HepG2 (cell line): ENCODE results near the gene KIAA0930. TPM values are rescaled to one million over a fixed set of nuclear protein-coding genes. Genes with fewer than 3 reads are reported as not detected.

Source experiments
- FLYWCH1 ChIP-seq: sonication (generic); formaldehyde crosslinking; IDR thresholded peaks from 2 replicates; pipeline ENCODE4 v1.8.1; 2023; ENCODE audit warnings: mild to moderate bottlenecking, missing genetic modification reagents
- MIER3 ChIP-seq: IDR thresholded peaks from 2 replicates; pipeline ENCODE4 v1.6.1; 2016; ENCODE audit warnings: missing compliant biosample characterization, borderline replicate concordance
- NR2F6 ChIP-seq, 2 experiments: IDR thresholded peaks; 2 replicates each; pipeline ENCODE4 v1.6.1; 2016; ENCODE audit warnings: antibody characterized with exemption in 1 of 2, mild to moderate bottlenecking in 1 of 2
- SOX13 ChIP-seq, 3 experiments: fragments of 450-650 bp in 1 of 3; sonication (generic) in 1 of 3; formaldehyde crosslinking in 1 of 3; IDR thresholded peaks in 2 of 3; conservative IDR thresholded peaks in 1 of 3; 2 replicates each; pipeline versions ENCODE4 v1.5.0 to v1.6.1; 2016 to 2020; ENCODE audit warnings: antibody characterized with exemption in 1 of 3, mild to moderate bottlenecking in 1 of 3, missing compliant biosample characterization in 1 of 3, missing genetic modification reagents in 1 of 3, moderate library complexity in 1 of 3
- UBTF ChIP-seq: sonication (generic); formaldehyde crosslinking; IDR thresholded peaks from 2 replicates; pipeline ENCODE4 v1.4.0; 2020; ENCODE audit warnings: mild to moderate bottlenecking, missing genetic modification reagents
- ZFP37 ChIP-seq: sonication (generic); formaldehyde crosslinking; IDR thresholded peaks from 2 replicates; pipeline ENCODE4 v1.4.0; 2020; ENCODE audit warnings: missing genetic modification reagents, borderline replicate concordance
- ZFX ChIP-seq: sonication (generic); formaldehyde crosslinking; IDR thresholded peaks from 2 replicates; pipeline ENCODE4 v1.4.0; 2020; ENCODE audit warnings: mild to moderate bottlenecking, low read depth, missing genetic modification reagents, moderate library complexity
- ZNF296 ChIP-seq: sonication (generic); formaldehyde crosslinking; conservative IDR thresholded peaks from 2 replicates; pipeline ENCODE4 v1.5.0; 2020; ENCODE audit warnings: mild to moderate bottlenecking, missing genetic modification reagents
- ZNF629 ChIP-seq: sonication (generic); formaldehyde crosslinking; conservative IDR thresholded peaks from 2 replicates; pipeline ENCODE4 v1.5.0; 2020; ENCODE audit warnings: missing genetic modification reagents
- ZNF770 ChIP-seq: sonication (generic); formaldehyde crosslinking; IDR thresholded peaks from 2 replicates; pipeline ENCODE4 v1.5.0; 2020; ENCODE audit warnings: mild to moderate bottlenecking, missing genetic modification reagents
- polyA plus RNA-seq, 8 experiments: library from polyadenylated mRNA; depleted of rRNA in 3 of 8; stranded (reverse) in 7 of 8; unstranded in 1 of 8; fragments of >200 nt; fragmentation: Illumina TruSeq in 4 of 8; extraction: Trizol in 4 of 8; gene quantifications; 2 replicates each; pipeline versions ENCODE4 v1.2.1 to v1.2.3, GENCODE V29; 2011 to 2016; ENCODE audit warnings: low read depth in 4 of 8, missing spikeins in 1 of 8, mixed read lengths in 1 of 8; ENCODE audit not compliant: insufficient read depth in 1 of 8
- total RNA-seq, 5 experiments: library from RNA; depleted of rRNA; stranded (reverse); fragments of >200 nt; fragmentation: Illumina TruSeq; extraction: Trizol; gene quantifications; 2 replicates each; pipeline ENCODE4 v1.2.3, GENCODE V29; 2016; ENCODE audit warnings: low read depth in 1 of 5
- TF ChIP-seq, protein P1 (sequence below): sonication (generic); formaldehyde crosslinking; IDR thresholded peaks from 2 replicates; pipeline ENCODE4 v1.4.0; 2020; ENCODE audit warnings: missing genetic modification reagents
- TF ChIP-seq, protein P2 (sequence below): sonication (generic); formaldehyde crosslinking; IDR thresholded peaks from 2 replicates; pipeline ENCODE4 v1.4.0; 2020; ENCODE audit warnings: mild to moderate bottlenecking, missing genetic modification reagents

KIAA0930 gene
- total and polyA plus RNA-seq, 2 of the 13 experiments (the other 11 are each of a cell fraction or from before 2014, with no cell fraction given), result 27.0 to 38.2 TPM

- TF ChIP-seq, protein P1, sequence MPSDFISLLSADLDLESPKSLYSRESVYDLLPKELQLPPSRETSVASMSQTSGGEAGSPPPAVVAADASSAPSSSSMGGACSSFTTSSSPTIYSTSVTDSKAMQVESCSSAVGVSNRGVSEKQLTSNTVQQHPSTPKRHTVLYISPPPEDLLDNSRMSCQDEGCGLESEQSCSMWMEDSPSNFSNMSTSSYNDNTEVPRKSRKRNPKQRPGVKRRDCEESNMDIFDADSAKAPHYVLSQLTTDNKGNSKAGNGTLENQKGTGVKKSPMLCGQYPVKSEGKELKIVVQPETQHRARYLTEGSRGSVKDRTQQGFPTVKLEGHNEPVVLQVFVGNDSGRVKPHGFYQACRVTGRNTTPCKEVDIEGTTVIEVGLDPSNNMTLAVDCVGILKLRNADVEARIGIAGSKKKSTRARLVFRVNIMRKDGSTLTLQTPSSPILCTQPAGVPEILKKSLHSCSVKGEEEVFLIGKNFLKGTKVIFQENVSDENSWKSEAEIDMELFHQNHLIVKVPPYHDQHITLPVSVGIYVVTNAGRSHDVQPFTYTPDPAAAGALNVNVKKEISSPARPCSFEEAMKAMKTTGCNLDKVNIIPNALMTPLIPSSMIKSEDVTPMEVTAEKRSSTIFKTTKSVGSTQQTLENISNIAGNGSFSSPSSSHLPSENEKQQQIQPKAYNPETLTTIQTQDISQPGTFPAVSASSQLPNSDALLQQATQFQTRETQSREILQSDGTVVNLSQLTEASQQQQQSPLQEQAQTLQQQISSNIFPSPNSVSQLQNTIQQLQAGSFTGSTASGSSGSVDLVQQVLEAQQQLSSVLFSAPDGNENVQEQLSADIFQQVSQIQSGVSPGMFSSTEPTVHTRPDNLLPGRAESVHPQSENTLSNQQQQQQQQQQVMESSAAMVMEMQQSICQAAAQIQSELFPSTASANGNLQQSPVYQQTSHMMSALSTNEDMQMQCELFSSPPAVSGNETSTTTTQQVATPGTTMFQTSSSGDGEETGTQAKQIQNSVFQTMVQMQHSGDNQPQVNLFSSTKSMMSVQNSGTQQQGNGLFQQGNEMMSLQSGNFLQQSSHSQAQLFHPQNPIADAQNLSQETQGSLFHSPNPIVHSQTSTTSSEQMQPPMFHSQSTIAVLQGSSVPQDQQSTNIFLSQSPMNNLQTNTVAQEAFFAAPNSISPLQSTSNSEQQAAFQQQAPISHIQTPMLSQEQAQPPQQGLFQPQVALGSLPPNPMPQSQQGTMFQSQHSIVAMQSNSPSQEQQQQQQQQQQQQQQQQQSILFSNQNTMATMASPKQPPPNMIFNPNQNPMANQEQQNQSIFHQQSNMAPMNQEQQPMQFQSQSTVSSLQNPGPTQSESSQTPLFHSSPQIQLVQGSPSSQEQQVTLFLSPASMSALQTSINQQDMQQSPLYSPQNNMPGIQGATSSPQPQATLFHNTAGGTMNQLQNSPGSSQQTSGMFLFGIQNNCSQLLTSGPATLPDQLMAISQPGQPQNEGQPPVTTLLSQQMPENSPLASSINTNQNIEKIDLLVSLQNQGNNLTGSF (CRISPR knock-in tag), result no peak
- TF ChIP-seq, protein P2, sequence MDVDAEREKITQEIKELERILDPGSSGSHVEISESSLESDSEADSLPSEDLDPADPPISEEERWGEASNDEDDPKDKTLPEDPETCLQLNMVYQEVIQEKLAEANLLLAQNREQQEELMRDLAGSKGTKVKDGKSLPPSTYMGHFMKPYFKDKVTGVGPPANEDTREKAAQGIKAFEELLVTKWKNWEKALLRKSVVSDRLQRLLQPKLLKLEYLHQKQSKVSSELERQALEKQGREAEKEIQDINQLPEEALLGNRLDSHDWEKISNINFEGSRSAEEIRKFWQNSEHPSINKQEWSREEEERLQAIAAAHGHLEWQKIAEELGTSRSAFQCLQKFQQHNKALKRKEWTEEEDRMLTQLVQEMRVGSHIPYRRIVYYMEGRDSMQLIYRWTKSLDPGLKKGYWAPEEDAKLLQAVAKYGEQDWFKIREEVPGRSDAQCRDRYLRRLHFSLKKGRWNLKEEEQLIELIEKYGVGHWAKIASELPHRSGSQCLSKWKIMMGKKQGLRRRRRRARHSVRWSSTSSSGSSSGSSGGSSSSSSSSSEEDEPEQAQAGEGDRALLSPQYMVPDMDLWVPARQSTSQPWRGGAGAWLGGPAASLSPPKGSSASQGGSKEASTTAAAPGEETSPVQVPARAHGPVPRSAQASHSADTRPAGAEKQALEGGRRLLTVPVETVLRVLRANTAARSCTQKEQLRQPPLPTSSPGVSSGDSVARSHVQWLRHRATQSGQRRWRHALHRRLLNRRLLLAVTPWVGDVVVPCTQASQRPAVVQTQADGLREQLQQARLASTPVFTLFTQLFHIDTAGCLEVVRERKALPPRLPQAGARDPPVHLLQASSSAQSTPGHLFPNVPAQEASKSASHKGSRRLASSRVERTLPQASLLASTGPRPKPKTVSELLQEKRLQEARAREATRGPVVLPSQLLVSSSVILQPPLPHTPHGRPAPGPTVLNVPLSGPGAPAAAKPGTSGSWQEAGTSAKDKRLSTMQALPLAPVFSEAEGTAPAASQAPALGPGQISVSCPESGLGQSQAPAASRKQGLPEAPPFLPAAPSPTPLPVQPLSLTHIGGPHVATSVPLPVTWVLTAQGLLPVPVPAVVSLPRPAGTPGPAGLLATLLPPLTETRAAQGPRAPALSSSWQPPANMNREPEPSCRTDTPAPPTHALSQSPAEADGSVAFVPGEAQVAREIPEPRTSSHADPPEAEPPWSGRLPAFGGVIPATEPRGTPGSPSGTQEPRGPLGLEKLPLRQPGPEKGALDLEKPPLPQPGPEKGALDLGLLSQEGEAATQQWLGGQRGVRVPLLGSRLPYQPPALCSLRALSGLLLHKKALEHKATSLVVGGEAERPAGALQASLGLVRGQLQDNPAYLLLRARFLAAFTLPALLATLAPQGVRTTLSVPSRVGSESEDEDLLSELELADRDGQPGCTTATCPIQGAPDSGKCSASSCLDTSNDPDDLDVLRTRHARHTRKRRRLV (CRISPR knock-in tag), result no peak
- TF ChIP-seq ZNF629 (CRISPR knock-in tag) (no peak), ZFP37 (CRISPR knock-in tag) (no peak), FLYWCH1 (CRISPR knock-in tag) (no peak), MIER3 (CRISPR knock-in tag) (no peak), NR2F6 (IDR thresholded peaks at IDR 0.05) (0 out of 2 replicates have a peak, but pooled peaks have one; percentile 21), NR2F6 (CRISPR knock-in tag; IDR thresholded peaks at IDR 0.05) (no peak), UBTF (CRISPR knock-in tag) (no peak), ZFX (CRISPR knock-in tag) (peak; percentile 43; the same call in 1 of the 2 replicates), ZNF770 (CRISPR knock-in tag) (peak; percentile 75), ZNF296 (CRISPR knock-in tag) (no peak), SOX13 (IDR thresholded peaks at IDR 0.05) (no peak), SOX13 (CRISPR knock-in tag; conservative IDR thresholded peaks at IDR 0.05 in 1 of 2, IDR thresholded peaks at IDR 0.05 in 1 of 2) (peak in 1 of 2 experiments; percentile 47; a peak in 1 of 4 replicates)
These were observed 15.5 kb downstream of the KIAA0930 start (continued) for GRCh38 chr22:45224988-45225731.
